Urothelium cell line (cell line): ENCODE measurements around the gene CDRT15.
"Not testable (repeated sequence)": the region's sequence is repeated elsewhere in the genome, so short reads cannot be mapped to it uniquely, and the experiment has no call there.

Experiments
- DNase-seq: peaks from one replicate; pipeline ENCODE4 v3.0.0; 2011; ENCODE audit warnings: low spot score, mixed read lengths
- FAIRE-seq: peaks from 2 replicates; lab custom pipeline; 2011; peaks lifted over from hg19 to GRCh38; lab: Jason Lieb, UNC

The CDRT15 gene

GRCh38 chr17:14236762-14237161, at the start of gene CDRT15:
Gene CDRT15 (minus strand): TSS chr17:14236862. CDS start chr17:14236833, 29 bp downstream.
- DNase-seq, FAIRE-seq: not testable (repeated sequence)

DNA sequence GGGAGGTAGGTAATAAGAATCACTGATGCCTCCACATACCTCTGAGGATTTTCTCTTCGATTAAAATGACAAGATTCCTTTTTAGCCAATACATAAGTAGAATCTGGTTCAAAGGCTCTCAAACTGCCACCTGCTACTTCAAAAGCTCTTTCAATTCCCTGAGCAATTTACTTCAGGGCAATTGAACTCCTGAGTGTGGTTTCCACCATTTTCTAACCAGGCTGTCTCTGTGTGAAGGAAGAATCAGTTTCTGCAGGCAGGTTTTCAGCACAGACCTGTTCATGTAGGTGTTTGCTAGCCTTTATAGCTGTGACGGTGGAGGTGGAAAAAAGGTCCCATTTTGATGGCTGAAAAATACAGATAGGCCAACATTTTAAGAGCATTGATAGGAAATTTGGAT, 46.1 kb upstream of the CDRT15 start:
- DNase-seq (no peak), FAIRE-seq (no peak)

- FAIRE-seq (no peak), DNase-seq (no peak)
These were observed 44.9 kb upstream of the CDRT15 start for GRCh38 chr17:14281530-14281929.

DNA sequence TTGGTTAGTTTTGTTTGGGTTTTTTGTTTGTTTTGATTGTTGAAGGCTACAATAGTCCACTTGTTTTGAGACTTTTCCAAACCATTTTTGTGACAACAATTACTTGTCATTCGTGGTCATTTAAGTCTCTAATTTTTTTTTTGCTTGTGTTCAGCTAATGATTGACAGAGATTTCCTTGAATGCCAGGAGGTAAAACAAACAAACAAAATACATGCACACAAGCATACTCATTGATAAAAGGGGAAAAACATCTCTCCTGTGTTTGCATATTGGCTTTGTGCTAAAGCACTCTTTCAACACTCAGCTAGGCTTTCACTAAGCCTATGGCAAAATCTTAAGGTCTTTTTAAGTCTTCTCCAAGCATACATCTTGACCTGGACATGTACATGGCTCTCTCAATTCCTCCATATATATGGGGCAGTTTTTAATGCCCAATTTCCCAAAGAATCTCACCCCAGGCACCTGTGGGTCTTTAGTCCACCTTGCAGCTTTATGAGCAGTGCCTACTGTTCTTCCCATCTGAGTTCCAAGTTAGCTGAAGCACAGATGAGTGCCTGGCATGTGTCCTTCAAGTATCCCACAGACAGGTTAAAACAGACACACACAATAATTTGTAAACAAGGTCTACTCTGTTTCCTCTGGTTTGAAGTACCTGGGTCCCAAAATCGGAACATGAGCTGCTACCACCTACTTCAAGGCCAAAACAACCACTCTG, 40.0 kb upstream of the CDRT15 start:
- FAIRE-seq: no peak
- DNase-seq: no peak

DNA sequence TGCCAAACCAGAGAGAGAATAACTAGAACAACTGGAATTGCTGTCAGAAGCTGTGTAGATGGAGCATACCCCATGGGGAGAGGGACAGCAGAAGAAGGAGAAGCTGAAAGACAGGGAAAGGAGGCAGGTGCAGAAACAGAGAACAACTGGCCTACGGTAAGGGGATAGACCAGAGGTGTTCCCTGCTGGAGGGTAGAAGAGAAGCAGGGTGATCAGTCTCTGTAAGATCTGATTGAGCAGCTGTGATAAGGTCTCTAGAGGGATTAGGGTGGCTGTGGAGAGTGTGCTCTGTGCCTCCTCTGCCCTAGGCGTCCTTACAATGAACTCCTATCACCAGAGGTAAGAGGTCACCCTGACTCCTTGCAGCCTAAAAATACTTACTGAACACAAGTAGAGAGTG, 33.8 kb upstream of the CDRT15 start:
- DNase-seq (no peak), FAIRE-seq (no peak)

- FAIRE-seq (no peak), DNase-seq (no peak)
These were observed 32.8 kb upstream of the CDRT15 start for GRCh38 chr17:14269473-14269872.

DNA sequence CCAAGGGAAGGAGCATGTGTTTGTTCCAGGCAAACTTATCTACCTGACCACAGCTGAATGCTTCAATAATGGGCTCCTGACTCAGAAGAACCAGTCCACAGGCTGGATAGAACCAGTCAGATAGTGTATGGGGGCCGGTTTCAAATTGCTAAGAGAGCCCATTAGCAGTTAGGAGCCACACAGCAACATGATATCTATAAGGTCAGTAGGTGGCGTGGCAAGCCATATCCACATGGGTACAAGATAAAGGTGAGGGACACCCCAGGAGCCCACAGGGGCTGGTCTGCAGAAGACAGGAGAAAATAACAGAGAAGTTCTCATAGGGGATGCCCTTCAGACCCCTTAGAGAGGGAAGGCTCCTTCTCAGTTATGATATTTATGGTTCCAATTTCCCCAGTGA, 31.6 kb upstream of the CDRT15 start:
- DNase-seq (no peak), FAIRE-seq (no peak)

DNA sequence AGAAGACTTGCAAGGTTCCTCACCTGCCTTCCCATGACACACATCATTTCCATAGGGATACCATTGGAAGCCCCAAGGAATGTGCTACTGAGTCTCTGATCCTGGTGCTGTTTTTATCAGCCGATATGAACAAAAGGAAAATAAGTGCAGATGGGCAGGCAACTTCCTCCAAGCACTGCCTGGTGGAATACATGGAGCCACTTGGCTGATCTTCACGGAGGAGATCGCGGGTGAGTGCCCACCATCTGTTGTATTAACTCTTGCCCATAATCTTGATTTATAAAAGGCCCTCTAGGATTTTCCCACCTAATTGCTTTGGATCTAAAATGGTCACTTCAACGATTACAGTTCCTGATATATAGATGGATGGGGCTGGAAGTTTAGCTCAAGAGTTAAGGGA, 24.7 kb upstream of the CDRT15 start:
- DNase-seq (no peak), FAIRE-seq (no peak)

- FAIRE-seq: no peak
- DNase-seq: no peak
These were observed 9.0 kb upstream of the CDRT15 start for GRCh38 chr17:14245629-14246028.

DNA sequence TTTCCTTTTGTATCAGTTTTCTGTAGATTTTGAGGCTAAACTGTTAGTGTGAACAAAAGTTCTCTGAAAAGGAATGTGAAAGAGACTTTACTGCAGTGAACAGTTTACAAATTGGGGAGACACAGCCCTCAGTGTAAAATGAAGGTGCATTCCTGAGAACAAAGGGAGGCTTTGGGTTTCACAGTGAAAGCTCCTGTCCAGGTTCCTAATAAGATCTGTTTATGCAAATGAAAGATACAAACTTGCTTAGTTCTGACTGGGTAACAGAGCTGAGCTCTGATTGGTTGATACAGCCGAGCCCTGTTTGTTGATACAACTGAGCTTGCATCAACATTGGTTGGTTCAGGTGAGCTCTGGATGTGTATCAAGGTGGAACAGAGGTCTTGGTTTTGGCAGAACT, 8.3 kb upstream of the CDRT15 start:
- DNase-seq: no peak
- no peak for FAIRE-seq

DNA sequence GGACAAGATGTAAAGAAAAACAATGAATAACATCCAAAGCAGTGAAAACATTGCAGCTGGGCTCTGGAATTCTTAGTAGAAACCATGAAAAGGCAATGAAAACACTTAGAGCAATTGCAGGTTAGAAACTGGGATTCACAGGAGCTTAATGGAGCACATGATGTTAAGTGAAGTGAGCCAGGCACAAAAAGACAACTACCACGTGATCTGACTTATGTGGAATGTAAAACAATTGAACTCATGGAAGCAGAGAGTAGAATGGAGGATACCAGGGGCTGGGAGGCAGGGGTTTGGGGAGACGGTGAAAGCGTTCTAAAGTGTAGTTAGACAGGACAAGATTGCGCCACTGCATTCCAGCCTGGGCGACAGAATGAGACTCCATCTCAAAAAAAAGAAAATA, 2.6 kb upstream of the CDRT15 start:
- not testable (repeated sequence) for DNase-seq, FAIRE-seq

DNA sequence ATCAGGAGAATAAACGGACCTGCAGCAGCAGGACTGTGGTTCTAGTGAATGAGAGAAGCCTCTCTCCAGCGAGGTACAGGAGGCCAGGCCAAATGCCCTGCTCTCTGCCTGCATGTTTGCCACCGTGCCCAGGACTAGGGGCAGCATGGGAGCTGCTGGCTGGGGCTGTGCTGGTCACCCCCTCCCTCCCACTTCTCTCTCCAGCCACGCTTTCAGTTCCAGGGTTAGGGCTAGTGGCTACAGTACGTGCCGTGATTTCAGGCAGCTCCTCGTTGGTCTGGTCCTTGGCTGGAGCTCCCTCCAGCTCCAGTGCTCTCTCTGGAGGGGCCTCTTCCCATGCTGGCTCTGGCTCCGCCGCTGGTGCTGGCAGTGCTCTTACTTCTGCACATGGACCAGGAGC, 630 bp downstream of the CDRT15 start:
- not testable (repeated sequence) for DNase-seq, FAIRE-seq

DNA sequence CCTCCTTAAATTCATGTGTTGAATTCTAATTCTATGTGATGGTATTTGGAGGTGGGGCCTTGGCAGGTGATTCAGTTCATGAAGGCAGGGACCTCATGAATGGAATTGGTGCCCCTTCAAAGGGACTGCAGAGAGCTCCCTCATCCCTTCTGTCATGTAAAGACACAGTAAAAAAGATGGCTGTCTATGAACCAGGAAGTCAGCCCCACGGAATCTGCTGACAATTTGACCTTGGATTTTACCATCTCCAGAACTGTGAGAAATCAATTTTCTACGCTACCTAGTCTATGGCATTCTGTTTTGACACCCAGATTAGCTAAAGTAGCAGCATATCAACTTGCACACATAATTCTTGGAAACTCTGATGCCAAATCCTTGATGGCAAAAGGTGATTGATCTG, 1.6 kb downstream of the CDRT15 start:
- DNase-seq, FAIRE-seq: not testable (repeated sequence)

- not testable (repeated sequence) for FAIRE-seq, DNase-seq
These were observed 5.5 kb downstream of the CDRT15 start for GRCh38 chr17:14231187-14231586.

DNA sequence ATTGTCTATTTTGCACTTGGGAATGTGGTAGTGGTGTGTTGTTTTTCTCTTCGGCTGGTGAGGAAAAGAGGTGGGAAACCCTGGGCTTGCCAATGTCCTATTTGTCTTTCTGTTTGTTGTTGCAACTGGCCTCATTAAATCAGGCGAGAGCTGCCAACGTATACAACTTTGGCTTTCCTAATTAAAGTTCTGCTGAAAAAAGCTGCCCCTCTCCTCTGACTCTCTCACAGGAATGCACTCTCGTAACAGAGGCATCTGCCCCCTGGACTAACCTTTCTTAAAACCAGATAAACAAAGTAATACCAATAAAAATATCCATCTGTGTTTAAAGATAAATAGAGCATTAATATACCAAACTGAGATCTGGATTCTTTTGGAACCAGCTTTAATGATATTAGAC, 7.8 kb downstream of the CDRT15 start:
- no peak for FAIRE-seq

GRCh38 chr17:14227052-14227451, 9.6 kb downstream of the CDRT15 start:
- no peak for FAIRE-seq

More for the DNA sequence above, 7.8 kb downstream of the CDRT15 start:
- no peak for DNase-seq

DNA sequence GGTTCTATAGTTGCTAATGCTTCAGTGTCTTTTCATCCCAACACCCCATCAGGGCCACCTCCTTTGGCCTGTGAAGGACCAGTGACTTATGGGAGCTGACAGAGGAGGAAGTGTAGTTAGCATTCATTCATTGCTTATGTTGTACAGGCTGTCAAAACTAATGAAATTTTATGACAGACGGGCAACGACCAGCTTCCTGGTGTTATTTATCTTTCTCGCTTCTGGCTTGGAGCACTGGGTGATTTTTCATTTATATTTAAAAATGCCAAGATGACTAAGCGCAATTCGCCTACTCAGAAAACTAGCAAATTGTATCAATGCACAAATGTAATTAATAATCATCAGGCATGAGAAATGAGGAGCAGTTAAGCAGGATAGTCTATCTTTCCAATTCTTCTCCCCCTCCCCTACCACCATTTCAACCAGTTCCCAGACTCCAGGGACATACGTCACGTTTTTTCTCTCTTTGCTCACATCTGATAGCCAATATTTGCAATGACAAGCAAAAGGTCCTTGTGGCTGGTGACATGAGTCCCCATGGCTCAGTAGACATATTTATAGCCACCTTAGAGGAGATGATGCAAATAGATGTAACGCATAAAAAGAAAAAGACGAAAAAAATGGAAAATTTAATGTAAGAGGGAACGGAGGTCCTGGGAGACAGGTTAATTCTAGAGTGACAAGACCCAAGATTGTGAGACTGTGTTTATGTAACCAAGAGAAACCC, 11.2 kb downstream of the CDRT15 start:
- FAIRE-seq (no peak), DNase-seq (no peak)

More at GRCh38 chr17:14227052-14227451, 9.6 kb downstream of the CDRT15 start:
- DNase-seq: no peak

DNA sequence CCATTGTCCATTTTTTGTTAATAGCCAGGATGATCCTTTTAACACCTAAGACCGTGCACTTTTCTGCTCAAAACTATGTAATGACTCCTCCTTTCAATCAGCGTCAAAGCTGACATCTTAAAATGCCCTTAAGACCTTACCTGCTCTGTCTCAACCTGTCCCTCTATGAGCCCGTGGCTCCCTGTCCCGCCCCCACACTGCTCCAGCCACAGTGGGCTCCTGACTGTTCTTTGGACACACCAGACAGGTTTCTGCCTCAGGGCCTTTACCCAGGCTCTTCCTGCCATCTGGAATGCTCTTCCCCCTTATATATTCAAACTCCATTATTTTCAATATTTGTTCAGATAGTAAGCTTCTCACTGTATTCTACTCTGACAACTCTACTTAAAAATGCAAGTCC, 14.1 kb downstream of the CDRT15 start:
- FAIRE-seq: no peak

GRCh38 chr17:14214271-14214670, 22.4 kb downstream of the CDRT15 start:
- DNase-seq (no peak), FAIRE-seq (no peak)

More for the DNA sequence above, 14.1 kb downstream of the CDRT15 start:
- DNase-seq: no peak

- DNase-seq (no peak), FAIRE-seq (no peak)
These were observed 24.3 kb downstream of the CDRT15 start for GRCh38 chr17:14212401-14212800.

- no peak for DNase-seq
- FAIRE-seq: no peak
These were observed 24.9 kb downstream of the CDRT15 start for GRCh38 chr17:14211801-14212200.

DNA sequence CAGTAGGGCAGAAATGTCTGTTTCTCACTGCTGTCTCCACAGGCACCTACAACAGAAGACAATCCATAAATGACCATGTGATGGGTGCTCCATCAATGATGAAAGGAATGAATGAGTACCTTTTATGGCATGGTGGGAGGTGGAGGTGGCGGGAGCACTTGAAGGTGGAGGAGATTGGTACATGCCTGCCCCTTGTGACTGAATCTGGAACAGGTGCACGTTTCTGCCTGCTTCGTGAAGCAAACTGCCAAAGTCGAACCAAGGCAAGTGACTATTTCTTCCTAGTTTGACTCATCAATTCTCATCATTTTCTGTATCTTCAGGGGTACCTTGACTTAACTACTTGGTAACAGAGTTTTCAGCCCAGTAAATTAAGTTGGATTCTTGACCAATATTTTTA, 25.4 kb downstream of the CDRT15 start:
- FAIRE-seq: no peak
- DNase-seq: no peak
